GM21447 (cell line): ENCODE measurements around the gene MCRIP1.

Experiments
- ATAC-seq: cut with Tn5 transposase; IDR thresholded peaks from one replicate; pipeline ENCODE4 v1.9.1; 2021; ENCODE audit not compliant: unreplicated experiment

MCRIP1 gene

DNA sequence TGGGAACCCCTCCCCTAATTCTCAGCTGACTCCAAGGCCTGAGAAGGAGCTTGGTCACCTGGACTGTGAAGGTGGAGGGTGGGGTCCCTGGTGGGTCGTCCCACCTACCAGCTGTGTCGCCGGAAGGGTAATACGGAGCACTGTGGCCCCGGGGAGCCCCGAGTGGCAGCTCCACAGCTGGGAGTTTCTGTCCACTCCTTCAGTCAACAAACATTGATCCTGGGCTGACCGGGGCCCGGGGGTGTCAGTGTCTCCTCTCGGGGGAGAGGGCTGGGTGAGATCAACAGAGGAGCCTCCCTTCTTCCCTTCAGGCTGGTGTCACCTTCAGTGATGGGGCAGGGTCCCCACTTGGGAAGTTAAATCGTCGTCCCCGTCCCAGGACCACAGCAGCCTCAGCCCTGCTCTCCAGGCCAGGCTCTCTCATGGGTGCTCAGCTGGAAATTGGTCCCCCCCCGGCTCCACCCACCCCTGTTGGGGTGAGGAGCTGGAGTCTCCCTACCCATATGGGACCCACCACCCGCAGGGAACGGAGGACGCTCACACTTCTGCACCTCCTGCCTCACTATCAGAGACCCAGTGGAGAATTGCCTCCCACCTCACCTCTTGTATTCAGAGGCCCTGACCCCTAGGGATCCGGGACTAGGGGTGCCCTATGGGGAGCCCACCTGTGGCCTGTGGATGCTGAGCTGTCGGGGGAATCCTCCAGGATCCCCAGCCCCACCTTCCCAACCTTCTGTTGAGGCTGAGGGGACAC lies 27.2 kb downstream of the MCRIP1 start:
- ATAC-seq: no peak

DNA sequence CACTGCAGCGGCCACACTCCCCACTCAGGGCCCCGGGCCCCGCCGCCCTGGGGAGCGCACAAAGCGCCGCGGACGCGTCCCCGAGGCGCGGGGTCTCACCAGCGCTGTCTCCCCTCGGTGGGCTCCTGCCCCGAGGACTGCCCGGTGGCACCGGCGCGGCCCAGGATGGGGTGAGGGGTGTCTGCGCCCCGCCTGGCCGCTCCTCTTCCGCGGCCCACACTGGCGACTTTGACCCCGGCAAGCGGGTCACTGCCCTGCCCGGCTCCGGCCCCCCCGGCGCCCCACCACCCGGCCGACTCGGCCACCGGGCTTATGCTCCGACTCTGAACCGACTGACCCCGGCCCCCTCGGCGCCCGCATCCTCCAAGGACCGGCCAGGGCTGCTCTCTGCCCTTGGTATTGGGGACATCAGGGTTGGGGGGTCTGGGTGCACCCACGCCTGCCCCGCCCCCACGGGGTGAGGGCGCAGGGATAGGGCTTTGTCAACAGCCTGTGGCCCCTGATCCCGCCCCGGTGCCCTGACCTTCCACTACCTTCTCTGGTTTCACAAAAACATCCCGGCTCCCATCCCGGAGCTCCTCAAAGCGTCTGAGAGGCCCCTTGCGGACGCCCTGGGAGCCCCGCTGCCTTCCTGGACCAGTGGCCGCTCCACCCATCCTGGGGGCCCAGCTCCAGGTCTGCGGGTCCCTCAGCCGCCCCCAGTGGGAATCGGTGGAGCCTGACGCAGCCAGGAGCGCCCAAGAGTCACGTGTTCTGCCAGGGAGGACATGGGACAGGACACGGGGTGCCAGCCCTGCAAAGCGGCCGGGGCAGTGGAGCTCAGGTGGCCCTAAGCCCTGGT lies 28.3 kb downstream of the MCRIP1 start:
- ATAC-seq: no peak

DNA sequence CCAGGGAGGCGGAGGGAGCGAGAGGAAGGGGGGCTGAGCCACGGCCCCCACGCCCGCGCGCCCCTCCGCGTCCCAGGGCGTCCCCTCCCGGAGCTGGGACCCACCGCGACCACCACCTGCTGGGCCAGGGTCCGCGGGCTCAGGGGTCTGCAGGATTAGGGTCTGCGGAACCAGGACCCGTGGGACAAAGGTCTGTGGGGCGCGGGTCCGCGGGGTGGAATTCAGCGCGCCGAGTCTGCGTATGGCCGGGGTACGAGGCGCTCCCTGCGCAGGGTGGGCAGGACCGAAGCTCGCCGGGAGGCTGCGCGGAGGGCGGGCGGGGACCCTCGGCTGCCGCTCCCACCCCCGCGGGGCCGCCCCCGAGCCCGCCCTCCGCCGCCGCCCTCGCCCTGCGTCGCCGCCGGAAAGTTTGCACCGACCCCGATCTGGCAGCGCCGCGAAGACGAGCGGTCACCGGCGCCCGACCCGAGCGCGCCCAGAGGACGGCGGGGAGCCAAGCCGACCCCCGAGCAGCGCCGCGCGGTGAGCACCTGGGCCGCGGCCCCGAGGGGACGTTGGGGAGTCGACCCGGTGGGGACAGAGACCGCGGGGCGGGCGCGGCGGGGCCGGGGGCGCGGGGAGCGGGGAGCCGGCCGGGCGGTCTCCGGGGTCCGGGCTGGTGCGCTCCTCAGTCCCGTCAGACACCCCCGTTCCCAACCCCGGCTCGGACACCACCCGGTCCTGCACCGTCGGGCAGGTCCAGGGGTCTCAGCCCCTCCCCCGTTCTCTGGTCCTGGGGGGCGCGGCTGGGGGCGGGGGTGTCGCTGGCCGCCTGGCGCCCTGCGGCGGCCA lies 29.1 kb downstream of the MCRIP1 start, which contains the start of gene GCGR:
Gene GCGR, plus strand, starts transcription at position 423 of the 831 bp plus-strand sequence. CDS start 4,869 bp downstream, outside the sequence.
- no peak for ATAC-seq

DNA sequence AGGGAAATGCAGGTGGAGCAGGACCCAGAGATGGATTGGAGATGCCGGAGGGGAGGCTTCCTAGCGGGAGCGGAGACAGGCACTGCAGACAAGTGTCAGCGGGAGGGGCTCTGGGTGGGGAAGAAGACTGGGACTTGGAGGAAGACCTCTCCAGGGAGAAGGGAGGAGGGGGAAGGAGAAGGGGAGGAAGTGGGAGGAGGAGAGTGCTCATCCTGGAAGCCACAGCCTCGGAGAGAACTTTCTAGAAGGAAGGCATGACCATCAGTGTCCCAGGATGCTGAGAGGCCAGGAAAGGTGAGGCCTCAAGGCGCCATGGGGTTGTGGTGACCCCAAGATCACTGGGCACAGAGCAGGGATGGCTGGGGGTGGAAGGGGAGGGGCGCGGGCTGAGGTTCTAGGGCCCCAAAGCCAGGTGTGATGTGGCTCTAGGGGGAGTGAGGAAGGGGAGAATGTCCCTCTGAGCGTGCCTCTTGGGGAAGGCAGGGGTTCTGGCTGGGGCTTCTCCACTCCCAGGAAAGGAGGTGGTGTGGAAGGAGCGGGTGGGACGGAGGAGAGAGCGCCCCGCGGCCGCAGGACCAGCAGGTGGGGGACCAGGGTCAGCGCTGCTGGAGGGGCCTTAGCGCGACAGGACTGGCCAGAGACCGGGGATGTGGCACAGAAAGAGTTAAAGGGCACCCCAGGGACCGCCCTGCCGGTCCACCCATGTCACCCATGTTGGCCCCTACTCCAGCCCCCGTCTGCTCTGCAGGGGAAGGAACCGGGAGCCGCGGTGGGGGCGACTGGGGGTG lies 30.0 kb downstream of the MCRIP1 start:
- no peak for ATAC-seq

DNA sequence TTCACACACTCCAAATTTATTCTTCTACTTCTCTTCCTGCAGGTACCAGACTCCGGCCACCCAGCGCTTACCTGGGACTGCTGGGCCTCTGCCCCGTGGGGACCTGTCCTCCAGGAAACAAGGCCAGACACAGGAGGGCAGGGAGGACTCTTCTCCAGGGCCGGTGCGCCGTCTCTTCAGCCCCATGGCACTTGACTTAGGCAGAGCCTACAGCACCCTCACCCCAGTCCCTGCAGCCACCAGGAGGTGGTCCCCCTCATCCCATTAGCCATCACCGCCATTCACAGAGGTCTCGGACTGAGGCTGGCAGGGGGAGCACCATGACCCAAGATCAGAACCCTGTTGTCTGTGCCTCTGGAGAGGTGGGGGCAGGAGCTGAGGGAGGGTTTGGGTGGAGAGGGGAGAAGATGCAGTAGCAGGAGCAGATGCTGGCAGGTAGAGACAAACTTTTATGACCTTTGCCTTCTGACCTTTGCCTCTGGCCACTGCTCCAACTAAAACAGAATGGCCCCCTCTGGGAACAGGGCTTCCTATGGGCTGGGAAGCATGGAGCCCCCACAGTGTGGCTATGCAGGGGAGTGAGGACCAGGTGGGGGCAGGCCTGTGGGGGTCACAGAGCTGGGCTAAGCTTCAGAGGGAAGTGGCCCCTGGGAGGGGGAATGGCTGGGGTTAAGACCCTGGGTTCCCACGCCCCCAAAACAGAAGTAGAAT lies 30.9 kb downstream of the MCRIP1 start:
- ATAC-seq: no peak

DNA sequence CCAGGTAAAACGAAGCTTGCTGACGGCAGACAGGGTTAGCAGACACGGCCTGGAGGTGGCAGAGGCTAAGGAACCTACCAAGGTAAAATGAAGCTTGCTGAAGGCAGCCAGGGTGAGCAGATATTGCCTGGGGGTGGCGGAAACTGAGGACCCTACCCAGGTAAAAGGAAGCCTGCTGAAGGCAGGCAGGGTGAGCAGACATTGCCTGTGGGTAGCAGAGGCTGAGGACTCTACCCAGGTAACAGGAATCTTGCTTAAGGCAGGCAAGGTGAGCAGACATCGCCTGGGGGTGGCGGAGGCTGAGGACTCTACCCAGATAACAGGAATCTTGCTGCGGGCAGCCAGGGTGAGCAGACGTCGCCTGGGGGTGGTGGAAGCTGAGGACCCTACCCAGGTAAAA lies 31.8 kb downstream of the MCRIP1 start:
- ATAC-seq: no peak

DNA sequence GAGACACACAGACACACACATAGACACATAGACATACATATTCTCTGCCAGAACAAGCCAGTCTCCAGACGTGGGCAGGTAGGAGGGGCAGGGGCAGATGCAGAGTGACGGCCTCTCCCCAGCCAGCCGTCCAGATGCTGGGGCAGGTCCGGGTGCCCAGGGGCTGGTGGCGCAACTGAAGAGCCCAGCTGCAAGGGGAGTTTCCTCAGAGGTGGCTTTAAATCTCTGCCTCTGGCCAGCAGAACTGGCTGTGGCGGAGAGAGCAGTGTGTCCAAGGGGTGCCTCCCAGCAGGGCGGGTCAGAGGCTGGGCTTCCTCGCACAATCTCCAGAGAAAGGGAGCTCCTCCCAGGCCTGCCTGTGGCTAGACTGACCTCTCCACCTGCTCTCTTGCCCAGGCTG lies 38.6 kb downstream of the MCRIP1 start:
- no peak for ATAC-seq

DNA sequence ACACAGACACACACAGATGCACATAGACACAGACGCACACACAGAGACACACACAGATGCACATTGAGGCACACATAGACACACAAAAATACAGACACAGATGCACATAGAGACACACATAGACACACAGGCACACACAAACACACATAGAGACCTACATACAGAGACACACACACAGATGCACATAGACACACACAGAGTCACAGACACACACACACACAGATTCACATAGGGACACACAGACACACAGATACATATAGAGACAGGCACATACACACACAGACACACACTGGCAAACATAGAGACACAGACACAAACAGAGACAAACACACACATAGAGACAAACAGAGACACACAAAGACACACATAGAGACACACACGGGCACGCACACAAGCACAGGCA lies 39.0 kb downstream of the MCRIP1 start:
- ATAC-seq: no peak

DNA sequence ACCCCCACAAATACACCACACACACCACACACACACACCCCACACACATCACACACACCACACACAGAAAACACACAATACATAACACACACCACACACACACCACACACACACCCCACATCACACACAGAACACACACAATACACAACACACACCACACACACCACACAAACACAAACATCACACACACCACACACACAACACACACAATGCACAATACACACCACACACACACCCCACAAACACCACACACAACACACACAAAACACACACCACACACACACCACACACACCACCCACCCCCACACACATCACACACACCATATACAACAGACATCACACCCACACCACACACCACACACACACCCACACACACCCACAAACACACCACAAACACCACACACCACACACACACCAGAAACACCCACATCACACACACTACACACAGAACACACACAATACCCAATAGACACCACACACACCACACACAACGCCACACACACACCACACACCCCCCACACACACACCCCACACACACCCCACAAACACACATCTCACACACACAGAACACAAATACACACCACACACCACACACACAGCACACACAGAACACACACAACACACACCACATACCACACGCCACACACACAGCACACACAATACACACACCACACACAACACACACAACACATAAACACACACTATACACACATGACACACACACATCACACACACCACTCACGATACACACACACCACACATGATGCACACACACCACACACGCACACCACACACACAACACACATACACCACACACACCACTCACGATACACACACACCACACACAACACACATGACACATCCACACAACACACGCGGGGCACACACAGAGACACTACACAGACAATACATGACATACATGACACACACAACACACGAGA lies 40.1 kb downstream of the MCRIP1 start:
- no peak for ATAC-seq
